LNCAP (cell line): ENCODE data around the gene MEGF6.

Experiments used
- CTCF ChIP-seq: fragments of 450-650 bp; IDR thresholded peaks from 2 replicates; pipeline ENCODE4 v1.5.1; 2017; ENCODE audit warnings: mild to moderate bottlenecking

MEGF6 gene

GRCh38 chr1:3506041-3506440 lies 105.3 kb downstream of the MEGF6 start:
- TF ChIP-seq CTCF: no peak

GRCh38 chr1:3505161-3505560 lies 106.1 kb downstream of the MEGF6 start:
- no peak for TF ChIP-seq CTCF

- no peak for TF ChIP-seq CTCF
These were observed 106.5 kb downstream of the MEGF6 start for GRCh38 chr1:3504822-3505153.

GRCh38 chr1:3504151-3504821 lies 107.0 kb downstream of the MEGF6 start:
- no peak for TF ChIP-seq CTCF

GRCh38 chr1:3503525-3503886 lies 107.8 kb downstream of the MEGF6 start:
- no peak for TF ChIP-seq CTCF

- TF ChIP-seq CTCF: no peak
These were observed 108.4 kb downstream of the MEGF6 start for GRCh38 chr1:3502641-3503524.

GRCh38 chr1:3501856-3502640 lies 109.3 kb downstream of the MEGF6 start:
- no peak for TF ChIP-seq CTCF
